ENCODE measurements around the gene C16orf96. TPM values are rescaled to one million over a fixed set of nuclear protein-coding genes. Genes with fewer than 3 reads are reported as not detected.

Gene C16orf96
- total and polyA plus RNA-seq, 10 donors, result 0.06 to 0.33 (median 0.21) TPM

- Histone ChIP-seq H3K36me3 (peaks cover 0 to 22% (median 0%) of the 10 kb centered on the region in 6 donors), H3K27ac (no peak overlapping the region), H3K4me3 (no peak overlapping the region), H3K9me3 (no peaks in the 10 kb centered on the region), H3K27me3 (replicated peaks in 1 of 7) (no peaks in the 10 kb centered on the region), H3K4me1 (peaks cover 0 to 42% (median 10%) of the 10 kb centered on the region in 6 donors)
- TF ChIP-seq POLR2A (IDR thresholded peaks at IDR 0.05) (no peak), POLR2AphosphoS5 (IDR thresholded peaks at IDR 0.05) (no peak), CTCF (IDR thresholded peaks at IDR 0.05 in 8 of 11, conservative IDR thresholded peaks at IDR 0.05 in 3 of 11) (no peak)
- intact Hi-C loops (cut with DNase I; ENCODE audit: low total_unique reads), result no loop called here
- peak; percentile 13 for DNase-seq
- 83 to 95% (median 90%) methylated on average over 7 of the region's 7 CpGs for WGBS, 5 donors
These were observed 31.1 kb upstream of the C16orf96 start for GRCh38 chr16:4525069-4525468.

GRCh38 chr16:4525634-4526277 is 30.4 kb upstream of the C16orf96 start:
- Histone ChIP-seq H3K9me3 (no peaks in the 10 kb centered on the region), H3K4me3 (no peak overlapping the region), H3K36me3 (peaks cover 0 to 18% (median 0%) of the 10 kb centered on the region in 6 donors), H3K4me1 (peaks cover 0 to 45% (median 10%) of the 10 kb centered on the region in 6 donors), H3K27ac (no peak overlapping the region), H3K27me3 (replicated peaks in 1 of 7) (no peaks in the 10 kb centered on the region)
- DNase-seq, result no peak
- TF ChIP-seq POLR2AphosphoS5 (IDR thresholded peaks at IDR 0.05), result no peak
- WGBS, 5 donors, result 84 to 92% (median 88%) methylated on average over 11 to 13 of the region's 13 CpGs
- intact Hi-C loops (cut with DNase I; ENCODE audit: low total_unique reads), result no loop called here

- Histone ChIP-seq H3K4me1 (peaks cover 0 to 35% (median 10%) of the 10 kb centered on the region in 6 donors), H3K27me3 (replicated peaks in 1 of 7) (no peaks in the 10 kb centered on the region), H3K9me3 (no peaks in the 10 kb centered on the region), H3K27ac (peak overlapping the region in 5 of 8 donors; percentile 41 to 69 (median 46)), H3K4me3 (no peak overlapping the region), H3K36me3 (peaks cover 0 to 18% (median 4%) of the 10 kb centered on the region in 6 donors)
- TF ChIP-seq CTCF (IDR thresholded peaks at IDR 0.05 in 8 of 11, conservative IDR thresholded peaks at IDR 0.05 in 3 of 11) (peak in 1 of 11 experiments; percentile 12), POLR2A (IDR thresholded peaks at IDR 0.05) (no peak)
- intact Hi-C loops (cut with DNase I; ENCODE audit: low total_unique reads), result no loop called here
- 55 to 67% (median 67%) methylated on average over 15 to 16 of the region's 16 CpGs for WGBS, 5 donors
- DNase-seq, result no peak
These were observed 26.8 kb upstream of the C16orf96 start for GRCh38 chr16:4529085-4530060.

GRCh38 chr16:4531811-4532210 is 24.3 kb upstream of the C16orf96 start:
- Histone ChIP-seq H3K4me3 (no peak overlapping the region), H3K4me1 (peaks cover 0 to 50% (median 12%) of the 10 kb centered on the region in 6 donors), H3K27ac (no peak overlapping the region), H3K27me3 (replicated peaks in 1 of 7) (no peaks in the 10 kb centered on the region), H3K36me3 (peaks cover 0 to 18% (median 4%) of the 10 kb centered on the region in 6 donors), H3K9me3 (no peaks in the 10 kb centered on the region)
- 81 to 97% (median 88%) methylated on average over 5 to 8 of the region's 8 CpGs for WGBS, 5 donors
- DNase-seq, result no peak
- no peak for TF ChIP-seq CTCF (IDR thresholded peaks at IDR 0.05 in 8 of 11, conservative IDR thresholded peaks at IDR 0.05 in 3 of 11)
- TF ChIP-seq POLR2AphosphoS5 (IDR thresholded peaks at IDR 0.05), result no peak
- TF ChIP-seq POLR2A (IDR thresholded peaks at IDR 0.05), result no peak
- intact Hi-C loops (cut with DNase I; ENCODE audit: low total_unique reads), result no loop called here

All from spleen (tissue), 11 donors.